Fibroblast of mammary gland (primary cell): ENCODE results near the gene PRKAR2A.
"Not testable (repeated sequence)": the region's sequence is repeated elsewhere in the genome, so short reads cannot be mapped to it uniquely, and the experiment has no call there.

Experiments used
- DNase-seq: peaks from one replicate; pipeline ENCODE4 v3.0.0-alpha.2; 2010; ENCODE audit warnings: low read depth
- H3K4me3 ChIP-seq: 2 replicates; pipeline ENCODE4 v1.5.1; 2011; ENCODE audit warnings: low read depth, mild to moderate bottlenecking, low read length, moderate library complexity; ENCODE audit not compliant: control insufficient read depth
- CTCF ChIP-seq: conservative IDR thresholded peaks from 2 replicates; pipeline ENCODE4 v1.5.1; 2011; ENCODE audit warnings: low read depth, low read length, inconsistent platforms; ENCODE audit not compliant: control insufficient read depth, insufficient read depth

The PRKAR2A gene

GRCh38 chr3:48739955-48740823 is 107.5 kb downstream of the PRKAR2A start:
- DNase-seq = peak; percentile 79
- peak; percentile 80 for TF ChIP-seq CTCF
- no peak overlapping the region for H3K4me3 ChIP-seq

- no peak overlapping the region for H3K4me3 ChIP-seq
- no peak for DNase-seq
- TF ChIP-seq CTCF = no peak
Measured at GRCh38 chr3:48739617-48739954, 108.1 kb downstream of the PRKAR2A start.

- no peak overlapping the region for H3K4me3 ChIP-seq
- DNase-seq = no peak
- no peak for TF ChIP-seq CTCF
Measured at GRCh38 chr3:48738926-48739616, 108.6 kb downstream of the PRKAR2A start.

- DNase-seq = no peak
- no peak overlapping the region for H3K4me3 ChIP-seq
- TF ChIP-seq CTCF = no peak
Measured at GRCh38 chr3:48738144-48738536, 109.5 kb downstream of the PRKAR2A start.

GRCh38 chr3:48735075-48735767 is 112.5 kb downstream of the PRKAR2A start:
- peak; percentile 56 for DNase-seq
- H3K4me3 ChIP-seq = not testable (repeated sequence)

GRCh38 chr3:48734541-48734940 is 113.1 kb downstream of the PRKAR2A start:
- not testable (repeated sequence) for H3K4me3 ChIP-seq, DNase-seq

- DNase-seq, H3K4me3 ChIP-seq: not testable (repeated sequence)
Measured at GRCh38 chr3:48733752-48734518, 113.7 kb downstream of the PRKAR2A start.

GRCh38 chr3:48727511-48727910 is 120.2 kb downstream of the PRKAR2A start:
- H3K4me3 ChIP-seq = no peak overlapping the region
- no peak for DNase-seq
- no peak for TF ChIP-seq CTCF

- not testable (repeated sequence) for DNase-seq, H3K4me3 ChIP-seq
Measured at GRCh38 chr3:48725185-48725855, 122.4 kb downstream of the PRKAR2A start.
